ENCODE results near the gene GPR143.
A peak's percentile ranks its signal among the peaks of the same experiment; 100 is the strongest.

DNA sequence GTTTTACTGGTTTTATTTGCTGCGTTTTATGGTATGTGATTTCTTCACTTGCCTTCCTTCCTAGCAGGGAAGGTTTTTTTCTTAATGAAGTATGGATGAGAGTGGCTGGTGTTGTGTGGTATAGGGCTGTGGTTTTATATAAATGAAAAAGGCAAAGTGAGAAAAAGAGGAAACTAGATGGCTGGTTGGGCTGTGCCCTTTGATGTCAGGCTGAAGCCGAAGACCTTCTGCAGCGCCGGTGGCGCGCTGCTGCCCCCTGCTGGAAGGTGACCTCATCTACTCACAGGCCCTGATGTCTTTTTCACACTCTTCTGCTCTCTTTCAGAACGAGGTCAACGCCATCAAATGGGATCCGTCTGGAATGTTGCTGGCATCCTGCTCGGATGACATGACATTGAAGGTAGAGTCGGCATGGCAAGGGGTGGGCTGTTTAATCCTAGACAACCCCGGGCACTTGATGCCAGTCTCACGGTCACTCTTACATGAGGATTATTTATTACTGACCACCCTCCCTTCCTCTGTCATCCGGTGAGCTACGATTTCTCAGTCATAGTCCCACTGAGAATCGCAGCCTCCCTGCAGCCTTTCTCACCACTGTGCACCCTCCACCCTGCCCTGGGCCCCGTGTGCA, 56.6 kb downstream of the GPR143 start:
- TF ChIP-seq, protein P1, sequence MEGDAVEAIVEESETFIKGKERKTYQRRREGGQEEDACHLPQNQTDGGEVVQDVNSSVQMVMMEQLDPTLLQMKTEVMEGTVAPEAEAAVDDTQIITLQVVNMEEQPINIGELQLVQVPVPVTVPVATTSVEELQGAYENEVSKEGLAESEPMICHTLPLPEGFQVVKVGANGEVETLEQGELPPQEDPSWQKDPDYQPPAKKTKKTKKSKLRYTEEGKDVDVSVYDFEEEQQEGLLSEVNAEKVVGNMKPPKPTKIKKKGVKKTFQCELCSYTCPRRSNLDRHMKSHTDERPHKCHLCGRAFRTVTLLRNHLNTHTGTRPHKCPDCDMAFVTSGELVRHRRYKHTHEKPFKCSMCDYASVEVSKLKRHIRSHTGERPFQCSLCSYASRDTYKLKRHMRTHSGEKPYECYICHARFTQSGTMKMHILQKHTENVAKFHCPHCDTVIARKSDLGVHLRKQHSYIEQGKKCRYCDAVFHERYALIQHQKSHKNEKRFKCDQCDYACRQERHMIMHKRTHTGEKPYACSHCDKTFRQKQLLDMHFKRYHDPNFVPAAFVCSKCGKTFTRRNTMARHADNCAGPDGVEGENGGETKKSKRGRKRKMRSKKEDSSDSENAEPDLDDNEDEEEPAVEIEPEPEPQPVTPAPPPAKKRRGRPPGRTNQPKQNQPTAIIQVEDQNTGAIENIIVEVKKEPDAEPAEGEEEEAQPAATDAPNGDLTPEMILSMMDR (IDR thresholded peaks at IDR 0.05) = peak; percentile 42 to 76 (median 70)
- TF ChIP-seq POLR2A (IDR thresholded peaks at IDR 0.05) = no peak

All from prostate gland (tissue), 2 donors.